Thymus (tissue), 11 donors: Measurements from ENCODE around the gene PIK3R6. TPM values are rescaled to one million over a fixed set of nuclear protein-coding genes. Genes with fewer than 3 reads are reported as not detected.
A peak's percentile ranks its signal among the peaks of the same experiment; 100 is the strongest.

Source experiments
- DNase-seq, 9 donors: peaks; one replicate each; pipeline ENCODE4 v3.0.0-alpha.2; 2013; ENCODE audit warnings: low spot score in 9 of 9, low read depth in 6 of 9, missing footprints in 1 of 9
- H3K27ac ChIP-seq, 2 donors: one replicate each; pipeline ENCODE4 v1.5.1; 2013; ENCODE audit warnings: control low read depth in 1 of 2, low read depth in 1 of 2, low read length in 1 of 2, mild to moderate bottlenecking in 1 of 2, moderate library complexity in 1 of 2
- H3K27me3 ChIP-seq, 2 donors: one replicate each; pipeline ENCODE4 v1.5.1; 2013; ENCODE audit warnings: low read length in 1 of 2; ENCODE audit not compliant: control insufficient read depth in 2 of 2, insufficient read depth in 1 of 2
- H3K36me3 ChIP-seq, 2 donors: one replicate each; pipeline ENCODE4 v1.5.1; 2013; ENCODE audit warnings: low read length in 1 of 2, mild to moderate bottlenecking in 1 of 2, moderate library complexity in 1 of 2; ENCODE audit not compliant: control insufficient read depth in 2 of 2, insufficient read depth in 2 of 2
- H3K4me1 ChIP-seq, 2 donors: one replicate each; pipeline ENCODE4 v1.5.1; 2013; ENCODE audit warnings: low read length in 2 of 2; ENCODE audit not compliant: control insufficient read depth in 2 of 2, insufficient read depth in 2 of 2
- H3K4me3 ChIP-seq, 2 donors: one replicate each; pipeline ENCODE4 v1.5.1; 2013; ENCODE audit warnings: low read length in 2 of 2, control low read depth in 1 of 2, mild to moderate bottlenecking in 1 of 2
- H3K9me3 ChIP-seq, 2 donors: one replicate each; pipeline ENCODE4 v1.5.1; 2013; ENCODE audit warnings: low read length in 1 of 2, mild to moderate bottlenecking in 1 of 2; ENCODE audit not compliant: control insufficient read depth in 2 of 2, insufficient read depth in 1 of 2
- whole genome bisulfite sequencing: extraction: QIAGEN DNeasy Blood & Tissue Kit; methylation state at CpG from one replicate; pipeline ENCODE4 v1.1.7; 2013; 5-methylcytosine and 5-hydroxymethylcytosine counted together
- polyA plus RNA-seq: library from polyadenylated mRNA; stranded (reverse); fragments of 200-250 nt; gene quantifications from one replicate; pipeline ENCODE4 v1.2.3, GENCODE V29; 2013
- total RNA-seq: library from RNA; stranded (reverse); fragments of 120-200 nt; gene quantifications from one replicate; pipeline ENCODE4 v1.2.4, GENCODE V29; 2013
- donor health status: healthy.

Gene PIK3R6
- total and polyA plus RNA-seq, 2 donors = 1.9 to 2.1 TPM

DNA sequence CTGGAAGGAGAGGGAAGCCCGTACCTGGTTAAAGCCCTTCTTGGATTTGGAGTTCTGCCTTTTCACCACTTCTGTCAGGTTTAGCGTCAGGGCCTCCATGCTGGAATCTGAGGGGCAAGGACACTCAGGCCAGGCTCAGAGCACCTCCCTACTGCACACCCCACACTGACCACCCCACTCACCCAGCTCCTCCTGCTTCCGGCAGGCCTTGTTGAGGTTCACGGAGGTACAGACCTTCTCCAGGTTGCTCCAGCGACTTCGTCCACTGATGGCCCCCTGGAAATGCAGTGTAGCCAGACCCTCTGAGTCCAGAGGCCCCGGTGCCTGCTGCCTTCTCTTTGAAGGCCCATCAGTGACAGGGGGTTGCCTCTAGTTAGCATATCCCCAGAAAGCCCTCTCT, 14.1 kb upstream of the PIK3R6 start:
- peaks cover 0 to 4% of the 10 kb centered on the region in 2 donors for H3K9me3 ChIP-seq
- H3K27me3 ChIP-seq = no peaks in the 10 kb centered on the region
- H3K27ac ChIP-seq = no peak overlapping the region
- H3K4me3 ChIP-seq = no peak overlapping the region
- 96% methylated on average over 7 of the region's 7 CpGs for WGBS
- H3K36me3 ChIP-seq = peaks cover 31 to 61% of the 10 kb centered on the region in 2 donors
- no peaks in the 10 kb centered on the region for H3K4me1 ChIP-seq
- DNase-seq = no peak

DNA sequence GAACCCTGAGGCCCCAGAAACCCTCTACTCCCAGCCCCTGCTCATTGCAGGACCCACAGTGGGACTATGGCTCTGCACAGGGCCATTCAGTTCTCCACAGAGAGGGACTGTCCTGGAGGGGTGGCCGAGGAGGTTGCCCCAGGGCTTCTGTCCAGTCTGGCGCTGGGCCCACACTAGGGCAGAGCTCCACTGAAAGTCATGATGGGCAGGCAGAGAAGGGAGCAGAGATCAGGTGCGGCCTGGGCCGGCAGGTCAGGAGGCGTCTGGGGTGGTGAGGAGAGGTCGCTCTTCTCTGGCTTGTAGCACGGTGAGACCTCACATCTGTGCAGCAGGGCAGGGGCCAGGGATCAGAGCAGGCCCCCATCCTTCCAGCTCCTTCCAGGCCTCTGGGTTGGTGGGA, 13.0 kb upstream of the PIK3R6 start:
- over 99% methylated on average over 7 of the region's 7 CpGs for WGBS
- Histone ChIP-seq H3K4me1 (no peaks in the 10 kb centered on the region), H3K9me3 (no peaks in the 10 kb centered on the region), H3K36me3 (peaks cover 24 to 54% of the 10 kb centered on the region in 2 donors), H3K27me3 (no peaks in the 10 kb centered on the region), H3K27ac (no peak overlapping the region), H3K4me3 (no peak overlapping the region)
- no peak for DNase-seq

DNA sequence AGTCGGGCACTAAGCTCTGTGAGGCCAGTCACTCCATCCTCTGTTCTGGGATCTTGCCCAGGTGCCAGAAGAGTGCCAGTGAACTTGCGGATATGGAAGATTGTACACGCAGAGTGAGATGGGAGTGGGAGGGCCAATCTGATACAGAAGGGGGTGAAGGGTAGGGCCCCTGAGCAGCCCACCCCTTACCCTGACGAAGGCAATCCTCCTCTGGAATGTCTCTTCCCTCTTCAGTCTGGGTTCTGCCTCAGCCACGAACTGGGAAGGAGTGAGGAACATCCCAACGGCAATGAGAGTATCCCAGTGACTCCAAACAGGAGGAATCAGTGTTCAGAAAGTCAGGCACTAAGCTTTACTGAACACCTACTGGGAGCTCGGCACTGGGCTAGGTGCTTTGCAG, 11.9 kb upstream of the PIK3R6 start:
- Histone ChIP-seq H3K27me3 (no peaks in the 10 kb centered on the region), H3K4me3 (no peak overlapping the region), H3K36me3 (peaks cover 20 to 49% of the 10 kb centered on the region in 2 donors), H3K4me1 (peaks cover under 1% of the 10 kb centered on the region in 2 donors), H3K9me3 (no peaks in the 10 kb centered on the region), H3K27ac (no peak overlapping the region)
- DNase-seq = no peak
- WGBS = 95% methylated on average over 7 of the region's 7 CpGs

DNA sequence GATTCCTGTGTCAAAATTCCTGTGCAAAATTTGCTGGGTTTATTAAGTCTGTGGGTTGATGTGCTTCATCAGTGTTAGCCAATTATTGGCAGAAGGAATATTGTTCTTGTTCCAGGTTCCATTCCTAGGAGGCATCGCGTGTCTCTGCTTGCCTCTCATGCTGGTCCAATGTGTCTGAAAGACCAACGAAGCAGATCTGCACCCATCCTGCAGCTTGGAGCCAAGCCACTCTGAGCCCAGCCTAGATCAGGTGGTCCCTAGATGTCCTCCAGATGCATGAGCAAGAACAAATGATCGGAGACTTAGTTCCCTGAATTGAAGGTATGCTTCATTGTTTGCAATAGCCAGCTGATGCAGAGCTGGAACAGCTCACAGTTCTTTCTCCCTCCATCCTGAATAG, 10.5 kb upstream of the PIK3R6 start:
- WGBS = 95% methylated on average over 4 of the region's 4 CpGs
- DNase-seq = no peak
- H3K36me3 ChIP-seq = peaks cover 15 to 37% of the 10 kb centered on the region in 2 donors

DNA sequence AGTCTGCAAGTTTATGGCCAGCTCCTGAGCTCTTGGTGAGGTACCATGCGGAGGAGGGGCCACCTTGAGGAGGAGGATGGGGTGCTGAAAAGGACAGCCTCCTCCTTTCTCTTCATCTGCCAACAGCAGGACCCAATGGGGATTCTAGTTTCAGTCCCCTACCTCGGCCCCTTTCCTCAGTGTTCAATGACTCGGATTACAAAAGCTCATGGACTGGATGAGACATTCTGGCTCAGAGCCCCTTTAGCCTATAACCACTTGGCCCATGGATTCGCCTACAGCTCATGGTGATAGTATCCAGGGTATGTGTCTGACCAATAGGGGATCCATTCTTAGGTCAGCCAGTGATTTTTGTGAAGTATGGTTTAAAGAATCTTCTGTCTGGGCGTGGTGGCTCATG, 8.5 kb upstream of the PIK3R6 start:
- Histone ChIP-seq H3K9me3 (no peaks in the 10 kb centered on the region), H3K27ac (no peak overlapping the region), H3K27me3 (no peaks in the 10 kb centered on the region), H3K36me3 (peaks cover 15 to 25% of the 10 kb centered on the region in 2 donors), H3K4me3 (no peak overlapping the region), H3K4me1 (peaks cover 5 to 24% of the 10 kb centered on the region in 2 donors)
- whole genome bisulfite sequencing = 94% methylated on average over 5 of the region's 5 CpGs
- DNase-seq = no peak

More for the DNA sequence above, 10.5 kb upstream of the PIK3R6 start:
- Histone ChIP-seq H3K4me1 (peaks cover 5 to 15% of the 10 kb centered on the region in 2 donors), H3K9me3 (no peaks in the 10 kb centered on the region), H3K4me3 (no peak overlapping the region), H3K27ac (no peak overlapping the region), H3K27me3 (no peaks in the 10 kb centered on the region)

DNA sequence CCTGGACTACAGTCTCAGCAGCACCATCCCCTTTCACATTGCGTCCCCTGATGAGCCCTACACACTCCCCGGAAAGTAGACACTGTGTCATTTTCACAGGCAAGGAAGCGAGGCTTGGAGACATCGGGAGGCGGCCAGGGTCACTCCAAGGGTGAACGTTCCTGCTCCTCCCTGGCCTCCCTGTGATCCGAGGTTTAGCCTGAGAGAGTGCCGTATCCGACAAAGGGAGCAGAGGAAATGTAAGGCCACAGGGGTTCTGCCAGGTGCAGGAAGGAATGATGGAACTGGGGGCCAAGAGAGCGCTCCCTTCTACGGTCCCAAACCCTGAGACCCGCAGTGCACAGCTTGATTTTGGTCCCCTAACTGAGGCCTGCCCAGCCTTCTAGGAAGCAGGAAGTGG, 8.0 kb upstream of the PIK3R6 start:
- 98% methylated on average over 12 of the region's 12 CpGs for WGBS
- Histone ChIP-seq H3K4me3 (no peak overlapping the region), H3K27ac (no peak overlapping the region), H3K9me3 (no peaks in the 10 kb centered on the region), H3K27me3 (no peaks in the 10 kb centered on the region), H3K36me3 (peaks cover 12 to 20% of the 10 kb centered on the region in 2 donors), H3K4me1 (peaks cover 5 to 24% of the 10 kb centered on the region in 2 donors)
- no peak for DNase-seq

DNA sequence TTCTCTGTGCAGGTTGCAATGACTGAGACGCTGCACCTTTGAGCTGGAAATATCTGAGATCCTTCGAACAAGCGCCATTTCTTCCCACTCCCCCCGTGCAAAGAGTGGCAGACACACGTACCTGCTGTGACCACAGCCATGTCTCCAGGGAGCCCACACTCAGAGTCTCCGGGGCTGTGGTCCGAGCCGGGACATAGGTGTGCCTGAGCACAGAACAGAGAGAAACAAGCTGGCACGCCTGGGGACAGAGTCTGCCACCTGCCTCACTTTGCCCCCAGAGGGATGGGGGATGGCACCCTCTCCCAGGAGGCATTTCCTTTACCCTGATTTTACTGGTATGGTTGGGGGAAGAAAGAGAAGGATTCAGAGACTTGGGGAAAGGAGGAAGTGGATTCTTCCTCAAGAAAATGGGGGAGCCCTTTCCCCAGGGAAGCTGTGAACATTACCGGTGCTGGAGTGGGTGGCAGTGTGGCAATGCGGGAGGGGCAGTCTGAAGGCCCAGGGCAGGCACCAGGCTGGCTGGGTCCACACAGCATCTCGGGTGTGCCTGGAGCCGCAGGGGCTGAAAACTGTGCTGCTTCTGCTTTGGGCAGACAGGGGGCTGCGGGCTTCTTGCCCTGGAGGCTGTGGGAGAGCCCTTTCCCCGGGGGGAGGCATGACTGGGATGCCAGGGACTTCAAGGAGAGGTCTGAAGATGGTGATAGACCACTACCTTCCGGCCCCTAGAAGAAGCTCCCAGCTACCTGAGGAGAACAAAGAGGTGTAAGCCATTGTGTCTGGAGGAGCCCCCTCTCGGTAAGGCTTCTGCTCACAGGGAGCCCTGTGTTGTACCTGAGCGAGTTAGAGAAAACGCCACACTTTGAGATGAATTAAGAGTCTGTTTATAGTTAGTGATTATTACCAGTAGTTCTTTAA, 6.6 kb upstream of the PIK3R6 start:
- Histone ChIP-seq H3K36me3 (peaks cover 0 to 10% of the 10 kb centered on the region in 2 donors), H3K4me1 (peaks cover 5 to 24% of the 10 kb centered on the region in 2 donors), H3K4me3 (no peak overlapping the region), H3K27ac (no peak overlapping the region), H3K9me3 (no peaks in the 10 kb centered on the region), H3K27me3 (no peaks in the 10 kb centered on the region)
- peak in 1 of 9 donors; percentile 43 for DNase-seq
- WGBS = 80% methylated on average over 19 of the region's 19 CpGs

DNA sequence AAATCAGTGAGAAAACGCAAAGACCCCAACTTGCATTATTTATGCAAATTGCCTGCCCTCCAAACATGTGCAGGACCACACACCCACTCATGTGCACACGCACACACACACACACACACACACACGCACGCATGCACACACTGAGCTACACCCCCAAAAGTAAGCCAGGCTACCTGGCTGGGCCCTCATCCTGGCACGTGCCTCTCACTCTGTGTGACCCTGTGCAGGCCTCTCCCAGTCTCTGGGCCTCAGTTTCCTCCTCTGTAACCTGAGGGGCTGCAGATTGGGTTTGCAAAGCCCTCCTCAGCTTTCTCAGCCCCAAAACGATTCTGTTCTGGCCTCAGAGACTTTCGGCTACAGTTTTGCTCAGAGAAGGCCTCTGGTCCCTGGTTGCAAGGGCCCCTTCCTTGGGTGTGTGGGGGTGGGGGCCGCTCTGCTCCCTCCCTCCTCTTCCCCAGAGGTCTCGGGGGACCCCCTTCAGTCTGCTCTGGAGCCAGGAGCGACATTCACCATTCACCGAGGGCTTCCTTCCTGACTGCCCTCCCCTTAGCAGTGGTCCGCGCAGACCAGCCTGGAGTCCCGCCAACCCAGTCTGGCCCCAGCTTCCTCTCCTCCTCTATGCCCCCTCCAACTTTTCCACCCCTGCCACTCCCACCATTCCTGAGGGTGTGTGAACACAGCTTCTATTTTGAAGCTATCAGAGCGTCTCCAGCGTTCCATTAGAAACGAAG, 5.4 kb upstream of the PIK3R6 start:
- WGBS = 76% methylated on average over 17 of the region's 17 CpGs
- no peak overlapping the region for H3K27ac ChIP-seq
- H3K4me3 ChIP-seq = no peak overlapping the region
- H3K4me1 ChIP-seq = peaks cover 5 to 35% of the 10 kb centered on the region in 2 donors
- DNase-seq = no peak
- H3K9me3 ChIP-seq = no peaks in the 10 kb centered on the region
- no peaks in the 10 kb centered on the region for H3K27me3 ChIP-seq
- peaks cover 0 to under 1% of the 10 kb centered on the region in 2 donors for H3K36me3 ChIP-seq
